Stimulated activated CD4-positive, alpha-beta T cell treated with anti-CD3 and anti-CD28 coated beads, Interleukin-15, amount 100 ng/mL, for 24 hours (primary cell): Measurements from ENCODE around the gene BCL11A.

ENCODE experiments used
- DNase-seq: peaks from one replicate; pipeline ENCODE4 v3.0.0-alpha.2; 2020

The BCL11A gene

DNA sequence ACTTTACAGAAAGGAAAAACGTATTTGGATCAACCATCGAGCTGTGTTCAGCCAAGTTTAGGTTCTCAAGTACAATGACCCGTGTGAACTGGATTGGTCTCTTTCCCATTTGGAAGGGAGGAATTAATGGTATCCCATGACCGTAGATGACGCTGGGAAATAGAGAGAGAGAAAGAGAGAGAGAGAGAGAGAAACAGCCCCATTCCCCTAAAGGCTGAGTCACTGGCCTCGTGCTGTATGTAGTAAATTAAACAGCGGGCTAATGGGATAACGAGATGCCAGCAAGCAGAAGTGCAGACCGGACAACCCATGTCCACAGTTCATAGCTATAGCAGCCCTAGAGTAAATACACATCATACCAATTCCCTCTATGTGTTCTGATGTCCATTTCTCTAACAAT is 99.6 kb downstream of the BCL11A start:
- DNase-seq: no peak

GRCh38 chr2:60453301-60453700 is 100.2 kb downstream of the BCL11A start:
- DNase-seq: no peak

- no peak for DNase-seq
Measured at GRCh38 chr2:60450488-60450887, 103.0 kb downstream of the BCL11A start.

GRCh38 chr2:60447943-60448342 is 105.5 kb downstream of the BCL11A start:
- no peak for DNase-seq

DNA sequence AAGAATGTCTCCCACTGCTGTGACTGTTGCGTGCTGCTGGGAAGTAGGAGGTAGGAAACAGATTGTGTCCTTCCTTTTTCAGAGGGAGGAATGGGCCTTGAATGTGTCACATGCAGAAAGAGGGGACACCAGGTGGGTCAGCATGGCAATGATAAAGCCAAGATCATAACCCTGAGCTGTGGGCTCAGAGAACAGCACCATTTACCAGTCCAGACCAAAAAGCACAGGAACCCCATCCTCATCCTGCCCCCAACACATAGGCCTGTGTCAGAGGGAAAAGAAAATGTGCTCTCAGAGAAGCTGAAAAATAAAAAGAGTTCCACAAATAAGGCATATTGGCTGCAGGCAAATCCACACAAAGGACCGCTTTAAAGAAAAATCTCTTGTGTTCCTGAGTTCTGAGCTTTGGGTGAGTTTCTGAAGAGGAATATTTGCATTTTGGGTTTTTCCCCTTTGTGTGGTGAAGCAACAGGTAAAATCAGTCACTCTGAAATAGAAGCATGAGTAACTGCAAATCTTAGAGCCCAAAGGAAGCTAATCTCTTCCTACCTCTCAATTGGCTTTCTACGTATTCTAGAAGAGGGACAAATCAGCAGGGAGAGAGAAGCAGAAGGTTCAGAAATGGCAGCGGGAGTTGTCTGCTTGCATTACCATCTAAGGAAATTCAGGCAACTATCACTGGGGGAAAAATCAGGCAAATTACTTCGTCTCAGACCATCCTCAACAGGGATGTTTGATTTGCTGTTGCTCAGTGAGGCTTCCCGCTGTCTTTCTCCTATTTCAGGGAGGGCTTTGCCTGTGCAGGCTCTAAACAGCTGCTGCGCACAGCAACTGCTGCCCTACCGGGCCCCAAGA is 106.8 kb downstream of the BCL11A start:
- DNase-seq: no peak

- no peak for DNase-seq
Measured at GRCh38 chr2:60445684-60446179, 107.7 kb downstream of the BCL11A start.

DNA sequence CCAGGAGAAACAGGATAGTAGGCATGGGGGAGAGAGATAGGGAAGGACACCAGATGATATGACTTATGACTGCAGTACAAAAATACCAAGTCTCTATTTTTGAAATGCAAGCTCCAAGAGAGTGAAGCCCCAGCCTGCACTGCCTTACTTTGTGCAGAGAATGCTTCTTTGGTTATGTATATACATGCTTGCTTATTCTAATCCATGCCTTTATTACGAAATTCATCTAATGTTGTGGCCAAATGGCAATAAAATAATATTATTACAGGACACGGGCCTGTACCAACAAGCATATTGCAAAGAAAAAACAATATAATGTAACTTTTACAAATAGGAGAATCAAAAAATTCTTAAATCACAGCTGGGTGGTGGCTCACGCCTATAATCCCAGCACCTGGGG is 110.8 kb downstream of the BCL11A start:
- no peak for DNase-seq

- DNase-seq: no peak
Measured at GRCh38 chr2:60441800-60442199, 111.7 kb downstream of the BCL11A start.

GRCh38 chr2:60440767-60441163 is 112.7 kb downstream of the BCL11A start:
- DNase-seq: no peak

DNA sequence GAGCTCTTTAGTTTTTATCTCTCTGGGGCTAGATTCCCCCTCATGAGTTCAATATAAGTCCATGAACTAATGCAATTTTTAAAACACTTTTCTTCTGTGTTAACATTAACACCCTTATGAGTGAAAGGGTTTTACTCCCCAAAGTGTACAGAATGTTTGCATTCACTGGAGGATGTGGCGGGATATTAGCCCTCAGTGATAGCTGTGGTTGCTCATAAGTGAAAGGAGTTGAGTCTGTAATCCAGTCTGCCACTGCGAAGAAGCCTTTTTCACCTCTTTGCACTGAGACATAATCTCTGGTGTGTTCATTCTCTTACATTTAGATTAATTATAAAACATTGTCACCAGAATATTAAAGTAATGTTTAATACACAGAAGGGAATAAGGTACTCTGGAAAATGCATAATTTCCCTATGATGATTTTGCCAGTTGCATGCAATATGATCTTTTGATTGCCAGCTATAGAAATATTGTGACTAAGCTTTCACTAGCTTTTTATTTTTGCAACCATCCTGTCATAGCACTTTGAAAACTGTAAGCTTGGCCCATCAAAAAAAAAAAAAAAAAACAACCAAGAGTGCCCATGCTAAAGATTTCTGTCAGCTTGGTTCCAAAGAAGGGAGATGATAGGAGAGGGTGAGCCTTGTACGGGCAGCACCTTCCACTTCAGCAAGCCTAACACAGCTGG is 113.2 kb downstream of the BCL11A start:
- no peak for DNase-seq

DNA sequence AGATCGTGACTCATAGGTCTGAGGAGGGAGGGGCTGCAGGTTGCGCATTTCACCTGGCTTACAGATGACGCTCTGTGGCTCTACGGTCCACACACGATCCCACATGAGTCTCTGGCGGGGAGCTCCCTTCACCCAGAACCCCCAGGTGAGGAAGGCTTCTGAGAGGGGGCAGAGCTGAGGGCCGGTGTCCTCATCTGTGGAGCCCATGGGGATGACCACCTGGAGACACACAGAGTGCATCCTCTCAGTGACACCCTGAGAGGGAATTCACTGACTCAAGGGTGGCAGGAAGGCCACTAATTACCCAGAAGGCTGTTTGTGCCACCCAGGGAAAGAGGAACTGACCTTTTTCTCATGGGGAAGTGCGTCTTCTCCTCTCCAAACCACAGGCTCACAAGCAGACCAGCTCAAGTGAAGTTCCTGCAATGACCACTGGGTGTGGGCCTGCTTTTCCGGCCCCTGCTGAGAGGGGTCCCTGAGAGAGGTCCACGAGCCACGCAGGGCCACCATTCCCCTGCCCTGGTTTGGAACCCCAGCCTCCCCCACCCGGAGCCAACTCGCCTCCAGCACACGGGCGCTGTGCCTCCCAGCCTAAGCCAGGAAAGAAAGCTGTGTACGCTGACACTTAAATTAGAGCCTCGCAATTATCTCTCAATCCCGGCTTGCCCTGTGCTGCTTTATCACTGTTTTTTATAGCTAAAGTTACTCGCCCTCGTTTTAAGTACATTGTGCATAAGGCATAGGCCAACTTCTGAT is 114.1 kb downstream of the BCL11A start:
- no peak for DNase-seq

- no peak for DNase-seq
Measured at GRCh38 chr2:60438653-60439052, 114.8 kb downstream of the BCL11A start.

- no peak for DNase-seq
Measured at GRCh38 chr2:60438131-60438530, 115.3 kb downstream of the BCL11A start.

GRCh38 chr2:60437080-60437696 is 116.3 kb downstream of the BCL11A start:
- DNase-seq: no peak

GRCh38 chr2:60433018-60433596 is 120.3 kb downstream of the BCL11A start:
- DNase-seq: no peak

GRCh38 chr2:60432035-60432601 is 121.3 kb downstream of the BCL11A start:
- DNase-seq: no peak

DNA sequence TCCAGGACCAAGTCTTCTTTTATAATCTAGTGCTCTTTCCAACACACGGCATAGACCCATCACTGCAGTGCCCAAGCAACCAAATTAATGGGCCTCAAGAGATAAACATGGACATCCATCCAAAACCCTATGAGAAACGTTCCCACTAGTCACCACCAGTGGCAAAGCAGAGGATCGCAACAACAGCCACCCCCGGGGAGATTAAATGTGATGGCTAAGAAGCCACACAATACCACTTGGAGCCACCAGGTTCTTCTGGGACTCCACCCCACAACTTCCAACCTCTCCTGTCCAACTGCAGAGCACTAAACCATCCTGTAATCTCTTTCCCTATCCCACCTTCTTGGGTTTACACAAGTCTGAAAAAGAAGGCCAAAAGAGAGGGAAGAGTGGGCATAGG is 123.8 kb downstream of the BCL11A start:
- no peak for DNase-seq

GRCh38 chr2:60426880-60427279 is 126.6 kb downstream of the BCL11A start:
- no peak for DNase-seq

GRCh38 chr2:60426341-60426740 is 127.1 kb downstream of the BCL11A start:
- no peak for DNase-seq

- no peak for DNase-seq
Measured at GRCh38 chr2:60424233-60424632, 129.2 kb downstream of the BCL11A start.

- no peak for DNase-seq
Measured at GRCh38 chr2:60423505-60423904, 129.9 kb downstream of the BCL11A start.

DNA sequence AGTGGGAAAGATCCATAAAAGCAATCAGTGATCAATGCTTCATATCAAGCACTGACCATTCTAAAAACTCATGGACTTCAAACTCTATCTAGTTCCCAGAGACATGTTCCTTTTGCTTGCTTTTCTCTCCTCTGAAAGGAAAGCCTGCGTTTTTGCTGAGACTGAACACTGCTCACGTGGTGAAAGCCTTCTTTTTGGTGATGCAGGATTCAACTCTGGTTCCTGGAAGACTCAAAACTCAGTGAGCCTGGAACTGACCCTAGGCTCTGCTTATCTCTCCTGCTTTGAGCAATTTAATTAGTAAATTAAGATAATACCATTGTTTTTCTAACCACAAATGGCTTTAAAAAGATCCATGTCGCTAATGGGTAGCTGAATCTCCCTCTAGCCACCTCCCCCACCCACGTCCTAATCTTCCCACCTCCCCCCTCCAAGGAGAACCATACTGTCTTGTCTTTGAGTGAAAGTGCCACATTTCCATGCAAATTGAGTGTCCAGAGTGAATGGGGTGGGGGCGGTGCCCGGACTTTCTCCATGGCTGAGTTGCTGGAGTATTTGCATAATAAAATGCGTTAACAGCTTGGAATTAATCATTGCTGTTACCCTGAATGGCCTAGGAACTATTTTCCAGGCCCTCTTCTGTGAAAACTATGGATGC is 130.5 kb downstream of the BCL11A start:
- DNase-seq: no peak
